IMR-90 (cell line): ENCODE results near the gene CD276.

Experiments
- BHLHE40 ChIP-seq: fragments of 150-350 bp; IDR thresholded peaks from 2 replicates; pipeline ENCODE4 v1.6.1; 2016; ENCODE audit warnings: mild to moderate bottlenecking, low read depth, low read length
- CTCF ChIP-seq: conservative IDR thresholded peaks from 2 replicates; pipeline ENCODE4 v1.5.1; 2012; ENCODE audit warnings: mild to moderate bottlenecking, low read depth, low read length, improper control_type of control experiment
- MAFK ChIP-seq: IDR thresholded peaks from 2 replicates; pipeline ENCODE4 v1.6.1; 2012; ENCODE audit warnings: low read depth, low read length, improper control_type of control experiment
- POLR2A ChIP-seq: IDR thresholded peaks from 2 replicates; pipeline ENCODE4 v1.6.1; 2012; ENCODE audit warnings: mild to moderate bottlenecking, low read depth, low read length
- RFX5 ChIP-seq: IDR thresholded peaks from 2 replicates; pipeline ENCODE4 v1.8.0; 2012; ENCODE audit warnings: low read depth, mild to moderate bottlenecking, low read length, moderate library complexity

GRCh38 chr15:73756390-73756789 lies 72.2 kb downstream of the CD276 start:
- TF ChIP-seq CTCF: no peak
- TF ChIP-seq MAFK: no peak
- TF ChIP-seq RFX5: no peak
- no peak for TF ChIP-seq BHLHE40
- no peak for TF ChIP-seq POLR2A
